Memory B cell (primary cell): ENCODE data around the gene TPM1.

Experiments used
- ATAC-seq: fragments of 150-1000 bp; cut with Tn5 transposase; 2 replicates; pipeline ENCODE4 v1.10.0; 2021; ENCODE audit warnings: low read depth, mild to moderate bottlenecking, moderate library complexity
- DNase-seq, 2 donors: peaks; one replicate each; pipeline ENCODE4 v3.0.0; 2022; ENCODE audit warnings: low spot score in 2 of 2
- H3K27ac Mint-ChIP-seq: one replicate; pipeline ENCODE4 v1.8.0; 2022; ENCODE audit warnings: mild to moderate bottlenecking, moderate library complexity, mixed read lengths
- H3K27me3 Mint-ChIP-seq: one replicate; pipeline ENCODE4 v1.8.0; 2022; ENCODE audit warnings: mixed read lengths
- H3K36me3 Mint-ChIP-seq: one replicate; pipeline ENCODE4 v1.8.0; 2022; ENCODE audit warnings: mild to moderate bottlenecking, mixed read lengths
- H3K4me1 Mint-ChIP-seq: one replicate; pipeline ENCODE4 v1.8.0; 2022; ENCODE audit warnings: mixed read lengths
- H3K4me3 Mint-ChIP-seq: one replicate; pipeline ENCODE4 v1.8.0; 2022; ENCODE audit warnings: mild to moderate bottlenecking, moderate library complexity, mixed read lengths
- H3K9me3 Mint-ChIP-seq: one replicate; pipeline ENCODE4 v1.8.0; 2022; ENCODE audit warnings: mixed read lengths

Gene TPM1

GRCh38 chr15:63025460-63025859, 17.1 kb upstream of the TPM1 start:
- Mint-ChIP-seq H3K27me3 (peaks cover 9% of the 10 kb centered on the region), H3K9me3 (no peaks in the 10 kb centered on the region)

GRCh38 chr15:63027646-63028045, 14.9 kb upstream of the TPM1 start:
- Mint-ChIP-seq H3K4me3 (no peak overlapping the region), H3K27me3 (peaks cover 9% of the 10 kb centered on the region), H3K27ac (no peak overlapping the region), H3K9me3 (no peaks in the 10 kb centered on the region), H3K36me3 (peaks cover 2% of the 10 kb centered on the region), H3K4me1 (peaks cover 9% of the 10 kb centered on the region)
- no peak for DNase-seq
- ATAC-seq = no peak

More at GRCh38 chr15:63025460-63025859, 17.1 kb upstream of the TPM1 start:
- H3K36me3 Mint-ChIP-seq = peaks cover 2% of the 10 kb centered on the region
- DNase-seq = no peak
- no peak for ATAC-seq
- no peak overlapping the region for H3K4me3 Mint-ChIP-seq
- H3K4me1 Mint-ChIP-seq = peaks cover 9% of the 10 kb centered on the region
- no peak overlapping the region for H3K27ac Mint-ChIP-seq

- peaks cover 9% of the 10 kb centered on the region for H3K4me1 Mint-ChIP-seq
- DNase-seq = no peak
- ATAC-seq = no peak
- no peak overlapping the region for H3K4me3 Mint-ChIP-seq
- H3K27me3 Mint-ChIP-seq = peaks cover 7% of the 10 kb centered on the region
- no peak overlapping the region for H3K27ac Mint-ChIP-seq
- H3K36me3 Mint-ChIP-seq = peaks cover 2% of the 10 kb centered on the region
- H3K9me3 Mint-ChIP-seq = no peaks in the 10 kb centered on the region
Measured at GRCh38 chr15:63028442-63029110, 14.0 kb upstream of the TPM1 start.

- ATAC-seq (no peak), DNase-seq (no peak)
- no peak overlapping the region for H3K27ac Mint-ChIP-seq
- peaks cover 9% of the 10 kb centered on the region for H3K4me1 Mint-ChIP-seq
- no peaks in the 10 kb centered on the region for H3K9me3 Mint-ChIP-seq
- peaks cover 7% of the 10 kb centered on the region for H3K27me3 Mint-ChIP-seq
- H3K36me3 Mint-ChIP-seq = peaks cover 2% of the 10 kb centered on the region
- no peak overlapping the region for H3K4me3 Mint-ChIP-seq
Measured at GRCh38 chr15:63029676-63030075, 12.9 kb upstream of the TPM1 start.

- Mint-ChIP-seq H3K27ac (no peak overlapping the region), H3K9me3 (no peaks in the 10 kb centered on the region), H3K27me3 (peaks cover 7% of the 10 kb centered on the region), H3K36me3 (peaks cover 2% of the 10 kb centered on the region), H3K4me1 (peaks cover 9% of the 10 kb centered on the region), H3K4me3 (no peak overlapping the region)
- DNase-seq = no peak
- peak; percentile 70 for ATAC-seq
Measured at GRCh38 chr15:63030101-63030551, 12.4 kb upstream of the TPM1 start.

- DNase-seq (no peak), ATAC-seq (no peak)
- peaks cover 9% of the 10 kb centered on the region for H3K4me1 Mint-ChIP-seq
- H3K27ac Mint-ChIP-seq = no peak overlapping the region
- H3K27me3 Mint-ChIP-seq = peaks cover 1% of the 10 kb centered on the region
- H3K4me3 Mint-ChIP-seq = no peak overlapping the region
- no peaks in the 10 kb centered on the region for H3K36me3 Mint-ChIP-seq
- H3K9me3 Mint-ChIP-seq = no peaks in the 10 kb centered on the region
Measured at GRCh38 chr15:63034578-63034977, 8.0 kb upstream of the TPM1 start.

- no peak for DNase-seq
- H3K27me3 Mint-ChIP-seq = peaks cover 4% of the 10 kb centered on the region
Measured at GRCh38 chr15:63035253-63035652, 7.3 kb upstream of the TPM1 start.

GRCh38 chr15:63035977-63036376, 6.6 kb upstream of the TPM1 start:
- H3K36me3 Mint-ChIP-seq = peaks cover 2% of the 10 kb centered on the region
- no peak overlapping the region for H3K4me3 Mint-ChIP-seq
- no peak for ATAC-seq
- H3K9me3 Mint-ChIP-seq = no peaks in the 10 kb centered on the region
- peaks cover 6% of the 10 kb centered on the region for H3K27me3 Mint-ChIP-seq
- H3K4me1 Mint-ChIP-seq = no peaks in the 10 kb centered on the region
- no peak for DNase-seq
- H3K27ac Mint-ChIP-seq = no peak overlapping the region

More at GRCh38 chr15:63035253-63035652, 7.3 kb upstream of the TPM1 start:
- Mint-ChIP-seq H3K36me3 (peaks cover 2% of the 10 kb centered on the region), H3K4me1 (peaks cover 2% of the 10 kb centered on the region), H3K9me3 (no peaks in the 10 kb centered on the region), H3K4me3 (no peak overlapping the region), H3K27ac (no peak overlapping the region)
- no peak for ATAC-seq

- no peak overlapping the region for H3K4me3 Mint-ChIP-seq
- no peak for DNase-seq
- no peak overlapping the region for H3K27ac Mint-ChIP-seq
- peaks cover 2% of the 10 kb centered on the region for H3K36me3 Mint-ChIP-seq
- no peak for ATAC-seq
- H3K9me3 Mint-ChIP-seq = no peaks in the 10 kb centered on the region
- H3K27me3 Mint-ChIP-seq = peaks cover 14% of the 10 kb centered on the region
- peaks cover 3% of the 10 kb centered on the region for H3K4me1 Mint-ChIP-seq
Measured at GRCh38 chr15:63037976-63038720, 4.4 kb upstream of the TPM1 start.

GRCh38 chr15:63038926-63039673, 3.4 kb upstream of the TPM1 start:
- peaks cover 19% of the 10 kb centered on the region for H3K27me3 Mint-ChIP-seq
- no peak for ATAC-seq

GRCh38 chr15:63039811-63040210, 2.7 kb upstream of the TPM1 start:
- H3K4me1 Mint-ChIP-seq = peaks cover 11% of the 10 kb centered on the region
- H3K9me3 Mint-ChIP-seq = no peaks in the 10 kb centered on the region
- H3K27ac Mint-ChIP-seq = no peak overlapping the region
- H3K4me3 Mint-ChIP-seq = no peak overlapping the region
- H3K36me3 Mint-ChIP-seq = peaks cover 2% of the 10 kb centered on the region
- DNase-seq = no peak
- ATAC-seq = no peak
- H3K27me3 Mint-ChIP-seq = peaks cover 23% of the 10 kb centered on the region

More at GRCh38 chr15:63038926-63039673, 3.4 kb upstream of the TPM1 start:
- Mint-ChIP-seq H3K36me3 (peaks cover 2% of the 10 kb centered on the region), H3K4me1 (peaks cover 8% of the 10 kb centered on the region), H3K4me3 (no peak overlapping the region), H3K9me3 (no peaks in the 10 kb centered on the region), H3K27ac (no peak overlapping the region)
- no peak for DNase-seq

- peaks cover 11% of the 10 kb centered on the region for H3K4me1 Mint-ChIP-seq
- H3K36me3 Mint-ChIP-seq = peaks cover 2% of the 10 kb centered on the region
- no peak overlapping the region for H3K27ac Mint-ChIP-seq
- peaks cover 27% of the 10 kb centered on the region for H3K27me3 Mint-ChIP-seq
- no peaks in the 10 kb centered on the region for H3K9me3 Mint-ChIP-seq
- ATAC-seq (no peak), DNase-seq (no peak)
- H3K4me3 Mint-ChIP-seq = no peak overlapping the region
Measured at GRCh38 chr15:63040509-63040908, 2.0 kb upstream of the TPM1 start.

GRCh38 chr15:63040954-63041353, 1.6 kb upstream of the TPM1 start:
- DNase-seq (no peak), ATAC-seq (no peak)
- H3K4me1 Mint-ChIP-seq = peaks cover 11% of the 10 kb centered on the region
- H3K27me3 Mint-ChIP-seq = peaks cover 32% of the 10 kb centered on the region
- peaks cover 2% of the 10 kb centered on the region for H3K36me3 Mint-ChIP-seq
- no peak overlapping the region for H3K27ac Mint-ChIP-seq
- H3K4me3 Mint-ChIP-seq = no peak overlapping the region
- no peaks in the 10 kb centered on the region for H3K9me3 Mint-ChIP-seq

GRCh38 chr15:63041402-63041973, 1.1 kb upstream of the TPM1 start:
- no peak overlapping the region for H3K27ac Mint-ChIP-seq
- peak overlapping the region; percentile 54 for H3K4me3 Mint-ChIP-seq
- peaks cover 11% of the 10 kb centered on the region for H3K4me1 Mint-ChIP-seq

More at GRCh38 chr15:63041402-63041973, 1.1 kb upstream of the TPM1 start:
- DNase-seq = no peak
- ATAC-seq = no peak
- no peaks in the 10 kb centered on the region for H3K9me3 Mint-ChIP-seq
- H3K27me3 Mint-ChIP-seq = peaks cover 32% of the 10 kb centered on the region
- peaks cover 2% of the 10 kb centered on the region for H3K36me3 Mint-ChIP-seq
